SK-N-DZ (cell line): Measurements from ENCODE around the gene SRSF7.
"Not testable (repeated sequence)": the region's sequence is repeated elsewhere in the genome, so short reads cannot be mapped to it uniquely, and the experiment has no call there.

ENCODE experiments used
- DNase-seq: peaks from one replicate; pipeline ENCODE4 v3.0.0-alpha.2; 2015; ENCODE audit warnings: low spot score

The SRSF7 gene

DNA sequence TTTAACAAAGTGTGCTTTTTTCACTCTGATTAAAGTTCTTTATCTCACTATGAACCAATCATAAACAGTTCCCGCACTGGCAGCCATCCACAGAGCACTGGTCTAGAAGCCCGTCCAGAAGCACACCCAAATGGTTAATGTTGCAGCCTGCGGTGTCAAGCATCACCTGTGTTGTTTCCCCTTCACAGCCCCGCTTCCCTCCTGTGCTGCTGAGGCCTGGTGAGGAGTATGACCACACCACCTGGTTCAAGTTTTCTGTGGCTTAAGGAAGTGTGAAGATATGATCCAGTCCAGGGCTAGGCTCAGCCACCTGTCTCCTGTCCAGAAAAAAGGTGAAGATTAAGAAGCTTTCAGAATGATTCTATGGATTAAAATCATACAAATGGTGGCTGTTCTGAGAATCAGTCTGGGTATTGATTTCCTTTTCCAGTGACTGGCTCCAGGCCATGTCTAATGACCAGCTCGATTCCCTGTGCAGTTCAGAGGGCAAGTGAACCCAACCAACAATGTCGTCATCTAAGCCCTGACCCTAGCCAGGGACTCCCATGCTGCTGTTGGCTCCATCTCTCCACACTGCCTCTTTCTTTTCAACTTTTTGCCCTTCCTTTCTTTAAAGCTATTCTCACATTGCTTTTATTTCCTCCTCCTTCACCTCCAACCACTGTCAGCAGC is 17.7 kb downstream of the SRSF7 start:
- no peak for DNase-seq

GRCh38 chr2:38731684-38732221 is 19.4 kb downstream of the SRSF7 start:
- no peak for DNase-seq

DNA sequence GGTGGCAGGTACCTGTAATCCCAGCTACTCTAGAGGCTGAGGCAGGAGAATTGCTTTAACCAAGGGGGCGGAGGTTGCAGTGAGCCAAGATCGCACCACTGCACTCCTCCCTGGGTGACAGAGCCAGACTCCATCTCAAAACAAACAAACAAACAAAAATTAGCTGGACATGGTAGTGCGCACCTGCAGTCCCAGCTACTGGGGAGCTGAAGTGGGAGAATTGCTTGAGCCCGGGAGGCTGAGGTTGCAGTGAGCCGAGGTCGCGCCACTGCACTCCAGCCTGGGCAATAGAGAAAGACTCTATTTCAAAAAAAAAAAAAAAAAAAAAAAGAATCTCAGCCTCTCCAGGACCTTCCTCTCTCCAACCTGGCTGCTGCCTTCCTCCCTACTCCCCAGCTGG is 20.1 kb downstream of the SRSF7 start:
- DNase-seq = no peak

DNA sequence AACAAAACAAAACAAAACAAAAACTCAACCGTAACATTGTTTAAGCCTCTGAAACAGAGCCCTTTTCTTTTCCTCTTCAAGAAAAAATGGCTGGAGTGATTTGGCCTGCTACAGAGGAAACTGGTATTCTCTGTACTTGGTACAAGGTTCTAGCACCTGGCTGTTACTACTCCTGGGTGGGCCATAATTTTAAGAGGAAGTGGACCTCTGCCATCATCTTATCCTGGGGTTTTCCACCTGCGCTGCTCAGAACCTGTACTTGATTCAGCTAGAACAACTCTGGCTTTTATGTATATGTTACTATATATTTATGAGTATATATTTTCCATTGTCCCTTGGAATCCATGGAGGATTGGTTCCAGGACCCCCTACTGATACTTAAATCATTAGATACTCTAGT is 22.5 kb downstream of the SRSF7 start:
- no peak for DNase-seq

- DNase-seq = no peak
Measured at GRCh38 chr2:38727661-38728060, 23.5 kb downstream of the SRSF7 start.

- DNase-seq = no peak
Measured at GRCh38 chr2:38723173-38723572, 28.0 kb downstream of the SRSF7 start.

- DNase-seq = no peak
Measured at GRCh38 chr2:38722271-38723061, 28.7 kb downstream of the SRSF7 start.

DNA sequence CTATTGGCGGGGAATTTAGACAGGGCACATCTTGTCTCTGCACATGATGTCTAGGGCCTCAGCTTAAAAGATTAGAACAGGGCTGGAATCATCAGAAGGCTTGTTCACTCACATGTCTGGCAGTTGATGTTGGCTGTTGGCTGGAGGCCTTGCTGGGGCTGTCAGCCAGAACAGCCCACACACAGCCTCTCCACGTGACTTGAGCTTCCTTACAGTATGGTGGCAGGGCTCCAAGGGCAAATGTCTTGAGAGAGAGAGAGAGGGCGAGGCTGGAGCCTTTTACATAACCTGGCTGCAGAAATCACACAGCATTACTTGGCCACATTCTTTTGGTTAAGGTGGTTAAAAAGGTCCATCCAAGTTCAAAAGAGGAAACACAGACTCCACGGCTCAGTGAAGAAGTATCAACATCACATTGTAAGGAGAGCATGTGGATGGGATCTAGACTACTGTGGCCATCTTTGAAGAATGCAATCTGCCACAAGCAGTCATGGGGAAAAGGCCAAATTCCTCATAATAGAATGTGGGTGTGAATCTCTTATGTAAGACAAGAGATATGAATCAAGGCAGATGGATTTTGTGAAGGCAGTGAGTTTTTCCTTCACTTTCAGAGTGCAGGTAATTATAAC is 30.4 kb downstream of the SRSF7 start:
- DNase-seq = no peak

- no peak for DNase-seq
Measured at GRCh38 chr2:38719706-38720105, 31.5 kb downstream of the SRSF7 start.

DNA sequence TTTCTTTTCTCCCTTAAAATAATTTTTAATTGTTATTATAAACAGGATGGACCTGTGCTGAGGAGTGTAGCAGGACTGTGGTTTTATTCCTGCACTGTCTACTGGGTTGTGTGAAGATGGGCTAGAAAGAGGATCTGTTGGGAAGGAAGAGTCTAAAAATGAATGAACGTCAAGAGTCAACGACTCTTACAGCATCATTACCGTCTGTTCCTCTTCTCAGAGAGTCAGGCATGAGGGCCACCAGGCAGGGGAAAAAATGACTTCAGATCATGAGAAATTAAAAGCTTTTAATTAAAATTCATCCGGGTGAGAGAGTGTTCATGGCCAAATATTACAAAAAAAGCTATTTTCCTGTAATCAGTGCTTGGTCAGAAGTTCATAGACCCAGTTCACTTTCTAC is 32.6 kb downstream of the SRSF7 start:
- DNase-seq = no peak

- DNase-seq = no peak
Measured at GRCh38 chr2:38716185-38716584, 35.0 kb downstream of the SRSF7 start.

- DNase-seq = not testable (repeated sequence)
Measured at GRCh38 chr2:38714941-38715340, 36.2 kb downstream of the SRSF7 start.

- DNase-seq = no peak
Measured at GRCh38 chr2:38713338-38713737, 37.8 kb downstream of the SRSF7 start.

DNA sequence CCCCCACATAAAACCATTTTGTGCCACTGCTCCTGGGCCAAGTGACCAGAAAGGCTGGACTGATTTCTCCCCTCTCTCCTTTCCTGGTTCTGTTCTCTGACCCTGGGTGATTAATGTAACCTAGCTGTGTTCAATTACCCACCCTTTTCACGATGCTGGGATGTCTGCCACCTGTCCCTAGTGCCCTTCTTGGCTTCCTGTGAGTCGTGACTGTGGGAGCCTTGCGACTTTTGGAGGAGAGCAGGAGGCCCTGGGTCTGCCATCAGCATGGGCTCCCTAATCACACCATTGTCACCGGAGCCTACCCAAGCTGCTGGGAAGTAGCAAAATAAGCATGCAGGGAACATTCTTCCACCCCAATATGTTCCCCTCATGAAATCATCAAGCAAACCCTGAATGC is 38.3 kb downstream of the SRSF7 start:
- no peak for DNase-seq

GRCh38 chr2:38712413-38712812 is 38.7 kb downstream of the SRSF7 start:
- no peak for DNase-seq

DNA sequence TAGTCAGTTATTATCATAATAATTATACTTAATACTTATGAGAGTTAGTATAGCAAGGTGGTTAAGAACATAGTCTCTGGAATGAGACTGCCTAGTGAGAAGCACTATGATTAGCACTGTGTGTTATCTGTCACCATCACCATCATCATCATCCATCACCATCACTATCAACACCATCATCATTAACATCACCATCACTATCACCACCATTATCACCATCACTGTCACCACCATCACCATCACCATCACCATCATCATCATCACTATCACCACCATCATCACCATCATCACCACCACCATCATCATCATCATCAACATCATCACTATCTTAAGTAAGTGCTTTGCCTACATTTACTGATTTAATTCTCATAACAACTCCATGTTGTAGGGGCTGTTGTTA is 39.6 kb downstream of the SRSF7 start:
- DNase-seq = no peak

GRCh38 chr2:38709567-38710194 is 41.5 kb downstream of the SRSF7 start:
- no peak for DNase-seq

GRCh38 chr2:38708900-38709566 is 42.1 kb downstream of the SRSF7 start:
- DNase-seq = no peak

DNA sequence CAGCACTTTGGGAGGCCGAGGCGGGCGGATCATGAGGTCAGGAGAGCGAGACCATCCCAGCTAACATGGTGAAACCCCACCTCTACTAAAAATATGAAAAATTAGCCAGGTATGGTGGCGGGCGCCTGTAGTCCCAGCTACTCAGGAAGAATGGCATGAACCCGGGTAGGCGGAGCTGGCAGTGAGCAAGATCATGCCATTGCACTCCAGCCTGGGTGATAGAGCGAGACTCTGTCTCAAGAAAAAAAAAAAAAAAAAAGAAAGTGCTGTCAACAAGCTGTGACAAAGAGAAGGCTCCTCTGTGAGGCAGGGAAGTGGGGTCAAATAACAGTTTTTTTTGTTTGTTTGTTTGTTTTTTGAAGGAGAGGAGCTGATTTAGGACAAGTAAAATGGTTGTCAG is 42.7 kb downstream of the SRSF7 start:
- not testable (repeated sequence) for DNase-seq

- no peak for DNase-seq
Measured at GRCh38 chr2:38706846-38707345, 44.3 kb downstream of the SRSF7 start.

DNA sequence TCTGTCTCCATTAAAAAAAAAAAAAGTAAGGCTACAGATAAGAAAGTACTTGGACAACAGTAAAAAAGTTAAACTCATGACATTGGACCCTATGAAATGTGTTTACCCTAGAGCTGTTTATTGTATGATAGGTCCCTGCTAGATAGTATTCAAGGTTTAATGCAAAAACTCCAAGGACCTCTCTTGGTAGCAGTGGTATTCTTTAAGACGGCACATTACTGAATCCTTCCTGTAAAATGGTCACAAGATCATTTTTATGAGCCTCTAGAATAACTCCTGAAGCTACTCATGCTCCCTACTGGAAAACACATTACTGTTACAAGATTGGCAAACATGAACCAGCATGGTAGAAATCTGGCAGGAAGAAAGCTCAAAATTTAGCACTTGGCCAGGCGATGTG is 46.5 kb downstream of the SRSF7 start:
- no peak for DNase-seq
